SU-DHL-6 (cell line): ENCODE data around the gene ACHE.
"Not testable (repeated sequence)": the region's sequence is repeated elsewhere in the genome, so short reads cannot be mapped to it uniquely, and the experiment has no call there.

Source experiments
- CTCF ChIP-seq: fragments of 200-600 bp; sonication (generic); IDR thresholded peaks from one replicate; pipeline ENCODE4 v1.5.1; 2017; ENCODE audit warnings: antibody characterized with exemption, mild to moderate bottlenecking, low read length, moderate library complexity; ENCODE audit not compliant: insufficient read depth, poor library complexity, severe bottlenecking
- EZH2phosphoT487 ChIP-seq: fragments of 200-600 bp; sonication (generic), shearing (Covaris generic); conservative IDR thresholded peaks from 2 replicates; pipeline ENCODE4 v1.6.1; 2018; ENCODE audit warnings: mild to moderate bottlenecking, antibody characterized with exemption, low read length, moderate library complexity, mixed read lengths

- not testable (repeated sequence) for TF ChIP-seq EZH2phosphoT487, CTCF
These were observed 24.2 kb upstream of the ACHE start for GRCh38 chr7:100919779-100920437.
